MM.1S (cell line): ENCODE data around the gene MALL.
"Not testable (repeated sequence)": the region's sequence is repeated elsewhere in the genome, so short reads cannot be mapped to it uniquely, and the experiment has no call there.

Experiments
- DNase-seq: peaks from one replicate; pipeline ENCODE4 v3.0.0-alpha.2; 2015
- H2AFZ ChIP-seq: fragments of 300-600 bp; sonication (generic); 2 replicates; pipeline ENCODE4 v1.6.0; 2016; ENCODE audit warnings: antibody characterized with exemption, low read length
- H3F3A ChIP-seq: fragments of 300-600 bp; sonication (generic); 2 replicates; pipeline ENCODE4 v1.6.1; 2016; ENCODE audit warnings: mild to moderate bottlenecking, antibody characterized with exemption, low read length, moderate library complexity, mixed read lengths; ENCODE audit not compliant: insufficient read depth
- H3K27ac ChIP-seq: fragments of 300-600 bp; sonication (generic); 2 replicates; pipeline ENCODE4 v1.5.1; 2016; ENCODE audit warnings: mild to moderate bottlenecking, low read length
- H3K27me3 ChIP-seq: fragments of 300-600 bp; sonication (generic); replicated peaks from 2 replicates; pipeline ENCODE4 v1.6.0; 2016; ENCODE audit warnings: low read length; ENCODE audit not compliant: insufficient read depth
- H3K36me3 ChIP-seq: fragments of 300-600 bp; sonication (generic); replicated peaks from 2 replicates; pipeline ENCODE4 v1.6.1; 2016; ENCODE audit warnings: mild to moderate bottlenecking, low read length, mixed read lengths; ENCODE audit not compliant: insufficient read depth
- H3K4me1 ChIP-seq: fragments of 300-600 bp; sonication (generic); 2 replicates; pipeline ENCODE4 v1.6.1; 2016; ENCODE audit warnings: low read length, mixed read lengths
- H3K4me2 ChIP-seq: fragments of 300-600 bp; sonication (generic); 2 replicates; pipeline ENCODE4 v1.6.0; 2016; ENCODE audit warnings: low read depth, low read length
- H3K4me3 ChIP-seq: fragments of 300-600 bp; sonication (generic); 2 replicates; pipeline ENCODE4 v1.5.1; 2016; ENCODE audit warnings: low read length, mixed read lengths
- H3K79me2 ChIP-seq: fragments of 300-600 bp; sonication (generic); 2 replicates; pipeline ENCODE4 v1.6.1; 2016; ENCODE audit warnings: mixed run types, low read length, mixed read lengths
- H3K9ac ChIP-seq: fragments of 300-600 bp; sonication (generic); 2 replicates; pipeline ENCODE4 v1.6.1; 2016; ENCODE audit warnings: low read length, mixed read lengths
- H3K9me2 ChIP-seq: fragments of 300-600 bp; sonication (generic); replicated peaks from 2 replicates; pipeline ENCODE4 v1.6.1; 2016; ENCODE audit warnings: mild to moderate bottlenecking, low read length, mixed read lengths; ENCODE audit not compliant: insufficient read depth
- H3K9me3 ChIP-seq: fragments of 300-600 bp; sonication (generic); replicated peaks from 2 replicates; pipeline ENCODE4 v1.6.1; 2016; ENCODE audit warnings: mild to moderate bottlenecking, low read length, mixed read lengths; ENCODE audit not compliant: insufficient read depth
- H4K20me1 ChIP-seq: fragments of 300-600 bp; sonication (generic); 2 replicates; pipeline ENCODE4 v1.6.1; 2016; ENCODE audit warnings: mild to moderate bottlenecking, low read length, moderate library complexity, mixed read lengths; ENCODE audit not compliant: insufficient read depth
- EZH2 ChIP-seq: fragments of 300-600 bp; sonication (generic); optimal IDR thresholded peaks from 2 replicates; pipeline ENCODE3; 2017; ENCODE audit warnings: low read depth, mild to moderate bottlenecking, antibody characterized with exemption, low read length, mixed read lengths
- EZH2phosphoT487 ChIP-seq: fragments of 300-600 bp; sonication (generic); IDR thresholded peaks from 2 replicates; pipeline ENCODE4 v1.6.1; 2018; ENCODE audit warnings: antibody characterized with exemption, low read length
- TF ChIP-seq, protein P1 (sequence below): fragments of 300-600 bp; sonication (generic); IDR thresholded peaks from 2 replicates; pipeline ENCODE4 v1.5.1; 2016; ENCODE audit warnings: antibody characterized with exemption, low read length, mixed read lengths

The MALL gene

GRCh38 chr2:110097506-110098220 is 18.0 kb downstream of the MALL start:
- no peak for DNase-seq
- H3K27me3 ChIP-seq: no peaks in the 10 kb centered on the region
- H3K36me3 ChIP-seq: no peaks in the 10 kb centered on the region
- H3K4me3 ChIP-seq: no peak overlapping the region
- H3K4me2 ChIP-seq: no peak overlapping the region
- H2AFZ ChIP-seq: no peak overlapping the region
- no peak overlapping the region for H3K9ac ChIP-seq
- no peaks in the 10 kb centered on the region for H3K79me2 ChIP-seq
- no peak overlapping the region for H3K27ac ChIP-seq
- no peaks in the 10 kb centered on the region for H3K9me3 ChIP-seq
- no peak for TF ChIP-seq EZH2phosphoT487
- TF ChIP-seq, protein P1, sequence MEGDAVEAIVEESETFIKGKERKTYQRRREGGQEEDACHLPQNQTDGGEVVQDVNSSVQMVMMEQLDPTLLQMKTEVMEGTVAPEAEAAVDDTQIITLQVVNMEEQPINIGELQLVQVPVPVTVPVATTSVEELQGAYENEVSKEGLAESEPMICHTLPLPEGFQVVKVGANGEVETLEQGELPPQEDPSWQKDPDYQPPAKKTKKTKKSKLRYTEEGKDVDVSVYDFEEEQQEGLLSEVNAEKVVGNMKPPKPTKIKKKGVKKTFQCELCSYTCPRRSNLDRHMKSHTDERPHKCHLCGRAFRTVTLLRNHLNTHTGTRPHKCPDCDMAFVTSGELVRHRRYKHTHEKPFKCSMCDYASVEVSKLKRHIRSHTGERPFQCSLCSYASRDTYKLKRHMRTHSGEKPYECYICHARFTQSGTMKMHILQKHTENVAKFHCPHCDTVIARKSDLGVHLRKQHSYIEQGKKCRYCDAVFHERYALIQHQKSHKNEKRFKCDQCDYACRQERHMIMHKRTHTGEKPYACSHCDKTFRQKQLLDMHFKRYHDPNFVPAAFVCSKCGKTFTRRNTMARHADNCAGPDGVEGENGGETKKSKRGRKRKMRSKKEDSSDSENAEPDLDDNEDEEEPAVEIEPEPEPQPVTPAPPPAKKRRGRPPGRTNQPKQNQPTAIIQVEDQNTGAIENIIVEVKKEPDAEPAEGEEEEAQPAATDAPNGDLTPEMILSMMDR: no peak
- TF ChIP-seq EZH2: no peak
- H3F3A ChIP-seq: no peaks in the 10 kb centered on the region
- no peaks in the 10 kb centered on the region for H3K4me1 ChIP-seq
- no peaks in the 10 kb centered on the region for H3K9me2 ChIP-seq
- no peaks in the 10 kb centered on the region for H4K20me1 ChIP-seq

GRCh38 chr2:110095994-110096633 is 19.5 kb downstream of the MALL start:
- no peaks in the 10 kb centered on the region for H3K9me2 ChIP-seq
- H3F3A ChIP-seq: no peaks in the 10 kb centered on the region
- H3K9ac ChIP-seq: no peak overlapping the region
- TF ChIP-seq EZH2 (no peak), EZH2phosphoT487 (no peak)
- TF ChIP-seq, protein P1: no peak
- H4K20me1 ChIP-seq: no peaks in the 10 kb centered on the region
- no peaks in the 10 kb centered on the region for H3K4me1 ChIP-seq
- H3K36me3 ChIP-seq: no peaks in the 10 kb centered on the region
- no peak overlapping the region for H3K4me3 ChIP-seq
- H3K79me2 ChIP-seq: no peaks in the 10 kb centered on the region
- H2AFZ ChIP-seq: no peak overlapping the region
- H3K27ac ChIP-seq: no peak overlapping the region
- H3K9me3 ChIP-seq: no peaks in the 10 kb centered on the region
- no peaks in the 10 kb centered on the region for H3K27me3 ChIP-seq
- DNase-seq: no peak
- no peak overlapping the region for H3K4me2 ChIP-seq

DNA sequence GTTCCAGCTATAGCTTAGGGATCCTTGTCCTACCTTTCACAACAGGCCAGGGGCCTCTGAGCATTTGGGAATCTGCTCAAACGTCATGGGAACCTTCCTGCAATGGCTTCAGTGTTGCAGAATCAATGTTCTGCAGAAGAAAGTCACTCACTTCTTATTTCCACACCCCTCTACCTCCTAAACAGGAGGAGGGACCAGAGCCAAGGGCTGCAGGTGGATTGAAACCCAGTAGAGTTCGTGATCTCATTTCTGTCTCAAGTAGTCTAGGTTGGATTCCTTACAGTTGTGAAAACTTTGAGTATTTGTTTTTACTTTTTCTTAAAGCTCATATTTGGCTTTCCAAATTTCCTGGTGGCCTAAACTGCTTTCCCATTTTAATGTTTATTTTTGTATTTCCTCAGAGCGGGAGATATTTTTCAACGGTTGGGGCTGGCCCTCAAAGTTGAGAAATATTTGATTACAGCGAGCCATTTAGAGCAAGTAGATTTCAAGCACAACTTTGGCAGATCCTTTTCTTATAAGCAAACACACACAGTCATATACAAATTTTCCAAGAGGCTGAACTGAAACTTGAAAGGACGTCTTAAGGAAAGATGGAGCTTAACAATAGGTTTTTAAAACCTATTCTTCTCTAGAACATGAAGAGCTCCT is 20.6 kb downstream of the MALL start:
- not testable (repeated sequence) for H3K4me3 ChIP-seq, H2AFZ ChIP-seq, H3K9me3 ChIP-seq, H3K27me3 ChIP-seq, DNase-seq, H3F3A ChIP-seq, H3K9ac ChIP-seq, H4K20me1 ChIP-seq, H3K4me1 ChIP-seq, H3K36me3 ChIP-seq, H3K4me2 ChIP-seq, H3K79me2 ChIP-seq, H3K27ac ChIP-seq, H3K9me2 ChIP-seq

DNA sequence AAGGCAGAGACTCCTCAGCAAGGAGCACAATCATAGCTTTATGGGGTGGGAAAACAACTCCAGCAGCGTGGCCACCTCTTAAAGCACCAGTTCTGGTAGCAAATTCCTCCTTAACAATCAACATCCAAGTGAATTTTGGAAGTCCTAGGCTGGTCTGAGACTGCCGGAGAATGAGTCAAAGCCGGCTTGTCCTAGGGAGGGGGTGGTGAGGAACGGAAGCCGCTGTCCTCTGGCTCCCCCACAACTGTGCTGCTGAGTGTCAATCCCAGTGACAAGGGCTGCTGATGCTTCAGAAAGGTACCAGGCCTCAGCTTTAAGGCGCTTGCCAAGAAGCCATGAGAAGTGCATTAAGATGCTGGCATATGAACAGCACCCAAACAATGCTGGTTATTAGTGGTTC is 21.7 kb downstream of the MALL start:
- DNase-seq, H3K9me3 ChIP-seq, H3K4me2 ChIP-seq, H3K9ac ChIP-seq, H3K4me3 ChIP-seq, H4K20me1 ChIP-seq, H3K79me2 ChIP-seq, H3K36me3 ChIP-seq, H3K27me3 ChIP-seq, H3K27ac ChIP-seq, H3F3A ChIP-seq, H3K9me2 ChIP-seq, H3K4me1 ChIP-seq, H2AFZ ChIP-seq: not testable (repeated sequence)

DNA sequence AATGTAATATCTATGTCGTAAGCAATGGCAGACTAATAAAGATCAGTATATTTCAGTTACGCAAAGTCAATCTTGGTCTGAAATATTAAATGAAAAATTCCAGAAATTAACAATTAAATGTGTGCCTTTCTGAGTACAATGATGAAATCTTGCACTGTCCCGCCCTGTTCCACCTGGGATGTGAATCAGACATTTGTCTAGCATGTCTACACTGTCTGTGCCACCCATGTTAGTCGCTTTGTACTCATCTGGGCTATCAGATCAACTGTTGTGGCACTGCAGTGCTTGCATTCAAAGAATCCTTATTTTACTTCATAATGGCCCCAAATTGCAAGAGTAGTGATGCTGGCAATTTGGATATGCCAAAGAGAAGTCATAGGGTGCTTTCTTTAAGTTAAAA is 25.5 kb downstream of the MALL start:
- H3K27me3 ChIP-seq: not testable (repeated sequence)

DNA sequence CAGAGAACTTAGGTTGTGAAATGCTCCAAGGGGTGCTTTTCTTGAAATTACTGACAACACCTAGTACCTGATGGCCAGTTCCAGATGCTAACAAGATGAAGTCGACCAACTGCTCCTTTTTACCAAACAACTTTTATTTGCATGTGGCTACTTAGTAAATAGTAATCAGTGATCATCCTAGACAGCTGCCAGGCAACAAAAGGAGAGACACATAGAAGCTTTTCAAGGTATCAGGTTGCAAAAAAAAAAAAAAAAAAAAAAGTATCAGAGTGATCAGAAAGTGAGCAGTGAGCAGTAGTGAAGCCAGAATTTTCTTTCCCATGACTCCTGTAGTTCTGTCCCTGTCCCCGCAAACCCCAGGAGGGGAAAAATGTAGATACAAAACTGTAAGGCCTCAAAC is 31.9 kb downstream of the MALL start:
- not testable (repeated sequence) for DNase-seq, H3K79me2 ChIP-seq, H3K4me3 ChIP-seq, H2AFZ ChIP-seq, H3F3A ChIP-seq, H3K36me3 ChIP-seq, H4K20me1 ChIP-seq, H3K27ac ChIP-seq, H3K27me3 ChIP-seq, H3K4me1 ChIP-seq, H3K4me2 ChIP-seq, H3K9me3 ChIP-seq, H3K9me2 ChIP-seq, H3K9ac ChIP-seq

More for the DNA sequence above, 25.5 kb downstream of the MALL start:
- DNase-seq, H3K36me3 ChIP-seq, H3K4me2 ChIP-seq, H3K27ac ChIP-seq, H3K79me2 ChIP-seq, H3F3A ChIP-seq, H4K20me1 ChIP-seq, H3K9ac ChIP-seq, H2AFZ ChIP-seq, H3K9me3 ChIP-seq, H3K9me2 ChIP-seq, H3K4me1 ChIP-seq, H3K4me3 ChIP-seq: not testable (repeated sequence)
